Lower leg skin (tissue), 4 donors: ENCODE measurements around the gene FARSB. TPM values are rescaled to one million over a fixed set of nuclear protein-coding genes. Genes with fewer than 3 reads are reported as not detected.

Experiments used
- DNase-seq, 2 donors: peaks; one replicate each; pipeline ENCODE4 v3.0.0-alpha.2; 2019; ENCODE audit warnings: low spot score in 2 of 2
- H3K4me3 ChIP-seq: fragments of 200-600 bp; sonication (generic); 2 replicates; pipeline ENCODE4 v1.5.1; 2017; ENCODE audit warnings: mild to moderate bottlenecking, low read depth; ENCODE audit not compliant: poor library complexity, severe bottlenecking
- POLR2A ChIP-seq, 2 donors: fragments of 450-650 bp; IDR thresholded peaks; one replicate each; pipeline ENCODE4 v1.6.1; 2016 to 2017; ENCODE audit warnings: antibody characterized with exemption in 2 of 2, mild to moderate bottlenecking in 1 of 2, moderate library complexity in 1 of 2
- WGBS, 2 donors: methylation state at CpG; one replicate each; pipeline ENCODE4 v1.1.5; 2018; 5-methylcytosine and 5-hydroxymethylcytosine counted together
- intact Hi-C: fragments of 100-400 bp; cut with DNase I; formaldehyde crosslinking; loops from one replicate; pipeline ENCODE4 v1.15.0; 2023; ENCODE audit warnings: low total_unique reads
- total RNA-seq, 4 donors: library from RNA; depleted of rRNA; stranded (reverse); fragments of >200 nt; gene quantifications; one replicate each; pipeline ENCODE4 v1.1.0, GENCODE V29; 2016
- TF ChIP-seq, protein P1 (sequence below), 3 donors: fragments of 450-650 bp; IDR thresholded peaks; one replicate each; pipeline ENCODE4 v1.5.1; 2016; ENCODE audit warnings: antibody characterized with exemption in 3 of 3, mild to moderate bottlenecking in 3 of 3, moderate library complexity in 2 of 3

The FARSB gene
- total RNA-seq, 4 donors from 2014 or later = 8.6 to 12.2 (median 11.2) TPM

DNA sequence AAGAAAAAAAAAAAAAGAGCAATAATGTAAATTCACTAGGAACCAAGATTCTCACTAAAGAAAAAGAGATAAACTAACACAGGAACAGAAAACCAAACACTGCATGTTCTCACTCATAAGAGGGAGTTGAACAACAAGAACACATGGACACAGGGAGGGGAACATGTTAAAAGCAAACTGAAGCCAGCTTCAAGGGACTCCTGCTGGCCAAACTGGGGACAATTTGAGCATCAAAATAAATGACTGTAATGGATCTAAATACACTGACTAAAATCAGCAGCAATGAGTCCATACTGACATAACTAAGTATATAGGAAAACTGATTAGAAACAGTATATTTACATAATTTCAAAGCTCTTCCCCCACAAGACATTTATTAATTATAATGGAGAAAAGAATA, 73.0 kb downstream of the FARSB start:
- intact Hi-C loops = no loop called here
- no peak overlapping the region for H3K4me3 ChIP-seq
- TF ChIP-seq, protein P1, sequence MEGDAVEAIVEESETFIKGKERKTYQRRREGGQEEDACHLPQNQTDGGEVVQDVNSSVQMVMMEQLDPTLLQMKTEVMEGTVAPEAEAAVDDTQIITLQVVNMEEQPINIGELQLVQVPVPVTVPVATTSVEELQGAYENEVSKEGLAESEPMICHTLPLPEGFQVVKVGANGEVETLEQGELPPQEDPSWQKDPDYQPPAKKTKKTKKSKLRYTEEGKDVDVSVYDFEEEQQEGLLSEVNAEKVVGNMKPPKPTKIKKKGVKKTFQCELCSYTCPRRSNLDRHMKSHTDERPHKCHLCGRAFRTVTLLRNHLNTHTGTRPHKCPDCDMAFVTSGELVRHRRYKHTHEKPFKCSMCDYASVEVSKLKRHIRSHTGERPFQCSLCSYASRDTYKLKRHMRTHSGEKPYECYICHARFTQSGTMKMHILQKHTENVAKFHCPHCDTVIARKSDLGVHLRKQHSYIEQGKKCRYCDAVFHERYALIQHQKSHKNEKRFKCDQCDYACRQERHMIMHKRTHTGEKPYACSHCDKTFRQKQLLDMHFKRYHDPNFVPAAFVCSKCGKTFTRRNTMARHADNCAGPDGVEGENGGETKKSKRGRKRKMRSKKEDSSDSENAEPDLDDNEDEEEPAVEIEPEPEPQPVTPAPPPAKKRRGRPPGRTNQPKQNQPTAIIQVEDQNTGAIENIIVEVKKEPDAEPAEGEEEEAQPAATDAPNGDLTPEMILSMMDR (IDR thresholded peaks at IDR 0.05) = no peak
- no peak for TF ChIP-seq POLR2A (IDR thresholded peaks at IDR 0.05)
- no peak for DNase-seq

DNA sequence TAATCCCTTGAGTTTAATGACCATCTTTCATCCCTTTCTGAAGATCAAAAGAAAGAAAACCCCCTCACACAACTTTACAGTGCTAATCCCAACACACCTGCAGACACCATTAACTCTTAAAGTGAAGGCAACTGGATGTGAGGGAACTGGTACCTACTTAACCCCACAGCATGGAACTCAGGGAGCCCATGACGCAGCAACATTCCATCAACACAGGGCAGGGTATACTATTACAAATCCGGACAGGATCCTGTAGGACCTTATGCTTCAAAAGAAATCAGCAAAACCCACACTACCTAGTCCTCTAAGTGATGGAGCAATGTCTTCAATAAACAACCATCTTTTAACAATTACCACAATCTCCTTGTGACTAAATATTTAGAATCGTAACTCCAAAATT, 78.6 kb downstream of the FARSB start:
- 88 to 97% methylated on average over 3 of the region's 3 CpGs for WGBS, 2 donors
- DNase-seq = no peak
- no peak for TF ChIP-seq POLR2A (IDR thresholded peaks at IDR 0.05)
- TF ChIP-seq, protein P1 (IDR thresholded peaks at IDR 0.05) = no peak
- intact Hi-C loops = no loop called here
- H3K4me3 ChIP-seq = no peak overlapping the region

DNA sequence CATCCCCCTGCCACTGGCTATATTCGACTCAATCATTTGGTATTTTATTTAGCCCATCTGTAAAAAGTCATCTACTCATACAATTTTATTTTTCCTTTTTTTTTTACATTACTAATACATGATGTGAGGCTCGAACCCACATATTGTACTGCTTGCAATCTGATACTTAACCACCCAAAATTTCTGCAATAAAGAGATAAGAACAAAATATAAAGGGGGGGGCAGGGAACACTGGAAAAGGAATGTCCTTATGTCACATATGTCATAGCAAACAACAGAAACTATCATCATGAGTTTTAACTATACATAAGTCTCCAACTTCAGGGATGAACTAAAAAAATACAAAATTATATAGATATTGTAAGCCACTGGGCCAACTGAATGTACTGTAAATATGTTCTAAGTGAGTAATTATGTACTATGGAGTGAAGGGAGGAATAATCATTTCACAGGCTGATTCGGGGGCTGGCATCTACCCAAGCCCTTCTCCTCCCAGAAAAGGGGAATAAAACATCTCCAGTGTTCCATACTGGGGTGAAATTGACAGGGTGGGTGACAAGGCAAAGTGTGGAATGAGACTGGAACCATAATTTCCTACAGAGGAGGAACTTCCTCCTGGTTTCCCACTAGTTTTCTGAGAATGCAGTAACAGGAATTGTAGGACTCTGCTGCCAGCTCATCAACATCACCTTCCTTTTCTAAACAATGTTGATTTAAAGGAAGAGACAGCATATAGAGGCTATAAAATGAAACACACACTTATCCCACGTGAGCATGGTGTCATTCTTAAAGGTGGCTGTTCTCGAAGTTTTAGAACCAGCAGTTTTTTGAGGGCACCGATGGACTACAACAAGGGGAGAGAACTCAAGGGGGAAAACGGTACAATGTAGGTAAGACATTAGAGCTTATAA, 79.5 kb downstream of the FARSB start:
- no peak for TF ChIP-seq POLR2A (IDR thresholded peaks at IDR 0.05)
- TF ChIP-seq, protein P1 (IDR thresholded peaks at IDR 0.05) = no peak
- 77 to 84% methylated on average over 7 of the region's 7 CpGs for WGBS, 2 donors
- intact Hi-C loops = no loop called here
- no peak overlapping the region for H3K4me3 ChIP-seq
- DNase-seq = no peak

DNA sequence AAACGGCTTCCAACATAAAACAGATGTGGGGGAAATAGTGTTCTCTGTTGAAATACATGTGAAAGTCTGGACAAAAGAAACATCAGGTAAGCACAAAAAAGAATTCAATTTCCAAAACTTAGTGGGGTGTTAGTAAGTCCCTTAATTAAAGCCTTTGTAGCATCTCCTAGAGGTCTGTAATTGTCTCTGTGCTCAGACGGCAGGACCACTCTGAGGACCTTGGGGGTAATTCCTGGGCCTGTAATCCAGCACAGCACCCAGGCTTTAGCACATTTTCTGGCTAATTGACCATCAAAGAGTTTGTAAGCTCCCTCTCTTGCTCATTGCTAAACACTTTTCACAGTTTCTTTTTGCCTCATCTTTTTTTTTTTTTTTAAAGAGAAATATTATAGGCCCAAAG, 80.3 kb downstream of the FARSB start:
- 87 to 90% methylated on average over 2 of the region's 2 CpGs for WGBS, 2 donors
- no peak for TF ChIP-seq POLR2A (IDR thresholded peaks at IDR 0.05)
- TF ChIP-seq, protein P1 (IDR thresholded peaks at IDR 0.05) = no peak
- H3K4me3 ChIP-seq = no peak overlapping the region
- DNase-seq = no peak
- intact Hi-C loops = no loop called here

DNA sequence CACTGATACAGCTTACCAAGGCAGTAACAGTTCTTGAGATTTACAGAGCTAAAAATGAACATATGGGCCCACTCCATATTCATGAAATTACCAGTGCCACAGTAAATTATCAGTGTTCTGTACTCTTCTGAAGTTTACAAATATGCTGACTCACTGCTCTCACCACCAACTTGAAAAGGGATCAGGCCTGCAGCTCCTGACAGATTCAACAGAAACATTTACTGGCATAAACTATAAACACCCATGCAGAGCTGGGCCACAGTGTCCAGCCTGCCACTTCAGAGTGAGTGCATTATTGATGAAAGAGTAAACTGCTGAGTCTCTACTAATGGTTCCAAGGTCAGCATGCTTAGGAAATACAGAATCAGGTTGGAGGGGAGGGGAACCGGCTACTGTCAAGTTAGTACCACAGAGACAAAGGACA, 83.1 kb downstream of the FARSB start:
- intact Hi-C loops = no loop called here
- no peak for DNase-seq
- WGBS, 2 donors = 87 to 88% methylated on average over 1 of the region's 1 CpG
- no peak overlapping the region for H3K4me3 ChIP-seq
- TF ChIP-seq POLR2A (IDR thresholded peaks at IDR 0.05) = no peak
- TF ChIP-seq, protein P1 (IDR thresholded peaks at IDR 0.05) = no peak
